Measurements from ENCODE around the gene PROKR2.

GRCh38 chr20:5328268-5328667 is 11.5 kb upstream of the PROKR2 start:
- TF ChIP-seq EZH2 (IDR thresholded peaks at IDR 0.05), result no peak
- TF ChIP-seq POLR2AphosphoS5 (IDR thresholded peaks at IDR 0.05; ENCODE audit: borderline replicate concordance, low read depth, low read length), result no peak
- TF ChIP-seq FOXP2 (optimal IDR thresholded peaks at IDR 0.05; ENCODE audit: control extremely low read depth, extremely low read length, insufficient read depth), result no peak
